Stimulated activated CD4-positive, alpha-beta T cell treated with anti-CD3 and anti-CD28 coated beads, Interleukin-12 subunit alpha, Interleukin-12 subunit beta, amount 100 ng/mL, for 4 hours (primary cell): ENCODE data around the gene SQOR.

Source experiments
- DNase-seq: peaks from one replicate; pipeline ENCODE4 v3.0.0-alpha.2; 2020

SQOR gene

GRCh38 chr15:45634432-45635190 lies at the start of gene SQOR:
TSS of gene SQOR (plus strand) at chr15:45635029. CDS start at chr15:45658924, 23,895 bp downstream.
- peak; percentile 63 for DNase-seq

DNA sequence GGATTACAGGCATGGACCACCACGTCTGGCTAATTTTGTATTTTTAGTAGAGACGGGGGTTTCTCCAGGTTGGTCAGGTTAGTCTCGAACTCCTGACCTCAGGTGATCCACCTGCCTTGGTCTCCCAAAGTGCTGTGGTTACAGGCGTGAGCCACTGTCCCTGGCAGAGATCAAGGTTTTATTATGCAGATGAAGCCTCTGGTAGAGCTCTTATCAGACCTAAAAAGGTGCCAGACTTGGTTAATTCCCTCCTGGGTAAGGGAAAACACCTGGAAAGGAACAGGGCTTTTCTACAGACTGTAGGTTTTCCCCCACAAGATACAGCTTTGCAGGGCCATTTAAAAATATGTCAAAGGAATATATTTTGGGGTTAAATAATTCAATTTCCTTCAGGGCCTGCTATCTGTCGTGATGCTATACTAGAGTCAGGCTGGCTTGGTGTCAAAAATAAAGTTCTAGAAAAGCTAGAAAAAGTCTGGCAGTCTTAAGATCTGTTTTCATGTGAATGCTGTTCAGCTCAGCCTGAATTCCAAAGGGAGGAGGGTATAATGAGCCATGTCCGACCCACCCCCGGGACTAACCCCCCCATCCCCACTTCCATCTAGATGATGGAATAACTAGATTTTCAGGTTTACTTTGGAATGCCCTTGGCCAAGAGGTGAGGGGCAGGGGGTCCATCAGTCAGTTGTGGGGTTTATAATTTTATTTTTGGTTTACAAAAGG lies 49.6 kb upstream of the SQOR start:
- no peak for DNase-seq

GRCh38 chr15:45586125-45586524 lies 48.7 kb upstream of the SQOR start:
- DNase-seq, result no peak

- DNase-seq, result no peak
Measured at GRCh38 chr15:45586601-45587094, 48.2 kb upstream of the SQOR start.

- peak; percentile 80 for DNase-seq
Measured at GRCh38 chr15:45587095-45587862, 47.5 kb upstream of the SQOR start, which contains the start of gene BLOC1S6. TSS of gene BLOC1S6 (plus strand) at chr15:45587379. CDS start at chr15:45587444, 65 bp downstream.

GRCh38 chr15:45587863-45588170 lies 47.0 kb upstream of the SQOR start:
- DNase-seq, result no peak

- no peak for DNase-seq
Measured at GRCh38 chr15:45588219-45588875, 46.5 kb upstream of the SQOR start.

GRCh38 chr15:45589256-45589655 lies 45.6 kb upstream of the SQOR start:
- DNase-seq, result no peak

- no peak for DNase-seq
Measured at GRCh38 chr15:45594319-45594718, 40.5 kb upstream of the SQOR start.

GRCh38 chr15:45594835-45595530 lies 39.8 kb upstream of the SQOR start:
- no peak for DNase-seq

GRCh38 chr15:45603881-45604280 lies 30.9 kb upstream of the SQOR start:
- no peak for DNase-seq

- no peak for DNase-seq
Measured at GRCh38 chr15:45604326-45604725, 30.5 kb upstream of the SQOR start.

DNA sequence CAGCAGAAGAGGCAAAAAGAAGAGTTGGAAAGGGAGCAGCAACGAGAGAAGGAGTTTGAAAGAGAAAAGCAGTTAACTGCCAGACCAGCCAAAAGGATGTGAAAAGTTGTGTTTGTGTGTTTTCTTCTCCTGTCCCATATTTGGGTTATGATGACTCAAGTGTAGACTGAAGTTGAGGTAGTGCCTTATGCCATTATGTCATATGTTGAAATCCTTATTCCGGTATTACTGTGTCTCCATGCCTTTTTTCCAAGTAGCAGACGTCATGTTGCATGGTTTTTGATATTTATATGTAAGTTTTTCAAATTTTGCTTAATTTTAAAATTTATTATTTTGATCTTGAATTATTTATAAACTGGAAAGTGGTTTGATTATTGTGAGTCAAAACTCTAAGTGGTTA lies 28.4 kb upstream of the SQOR start:
- DNase-seq, result no peak

GRCh38 chr15:45606841-45607240 lies 28.0 kb upstream of the SQOR start:
- no peak for DNase-seq

GRCh38 chr15:45611305-45611704 lies 23.5 kb upstream of the SQOR start:
- no peak for DNase-seq

DNA sequence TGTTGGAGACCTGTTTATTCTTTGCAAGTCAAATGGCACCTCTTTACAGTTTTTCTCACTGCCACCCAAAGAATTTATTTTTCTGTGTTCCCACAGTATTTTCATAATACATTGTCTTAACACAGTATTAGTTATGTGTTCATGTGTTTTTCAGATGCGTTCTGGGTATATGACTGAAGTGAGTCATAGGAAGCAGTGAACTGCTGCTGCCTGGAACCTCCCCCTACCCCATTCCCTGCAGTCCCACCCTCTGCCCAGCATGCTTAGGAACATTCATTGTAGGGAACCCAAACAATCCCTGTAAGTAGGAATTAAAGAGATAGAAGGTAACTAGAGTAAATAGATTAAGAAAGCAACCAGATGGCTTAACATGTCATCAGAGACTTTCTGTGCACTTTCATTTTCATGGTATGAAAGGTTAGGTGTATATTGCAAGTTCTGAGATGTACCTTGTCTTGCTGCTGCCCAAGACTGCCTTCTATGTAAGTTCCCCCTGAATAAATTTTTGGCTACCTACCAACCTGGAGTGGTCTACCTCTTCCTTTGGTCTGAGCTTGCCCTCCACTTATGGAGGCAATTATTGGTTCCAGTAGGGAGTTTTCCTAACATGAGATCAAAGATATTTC lies 21.9 kb upstream of the SQOR start:
- no peak for DNase-seq

DNA sequence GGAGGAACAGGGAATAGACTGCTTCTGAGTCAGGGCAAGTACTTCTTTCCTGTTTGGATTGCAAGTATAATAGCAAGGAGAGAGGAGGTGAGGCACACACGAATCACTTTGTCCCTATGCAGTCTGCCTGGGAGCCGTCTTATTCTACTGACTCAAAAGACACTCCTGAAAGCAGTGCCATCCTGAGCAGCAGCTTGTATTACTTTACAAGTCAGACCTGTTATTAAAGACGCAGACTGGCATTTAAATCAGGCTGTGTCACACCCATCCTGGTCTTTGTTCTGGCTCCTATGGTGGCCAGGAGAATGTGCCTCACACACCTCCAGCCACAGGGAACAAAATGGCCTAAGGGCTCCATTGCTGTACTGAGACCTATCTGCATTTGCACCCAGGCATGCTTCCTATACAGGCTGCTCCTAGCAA lies 17.9 kb upstream of the SQOR start:
- DNase-seq, result no peak

DNA sequence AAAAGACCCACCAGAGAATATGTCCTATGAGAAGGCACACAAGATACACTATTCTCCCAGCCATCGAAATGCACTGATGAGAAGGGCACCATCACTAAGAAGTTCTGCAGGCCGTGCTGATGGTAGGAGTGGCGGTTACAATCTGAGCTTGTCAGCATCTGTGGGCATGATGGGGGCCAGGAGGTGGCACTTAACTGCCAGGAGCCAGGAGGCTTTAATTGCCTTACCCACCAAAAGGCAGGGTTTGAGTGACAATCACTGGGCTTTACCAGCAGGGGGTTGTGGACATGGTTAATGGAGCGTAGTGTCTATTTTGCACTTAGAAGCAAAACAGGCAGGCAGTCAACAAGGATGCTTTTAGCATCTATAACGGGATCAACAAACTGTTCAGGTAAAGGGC lies 16.0 kb upstream of the SQOR start:
- no peak for DNase-seq

DNA sequence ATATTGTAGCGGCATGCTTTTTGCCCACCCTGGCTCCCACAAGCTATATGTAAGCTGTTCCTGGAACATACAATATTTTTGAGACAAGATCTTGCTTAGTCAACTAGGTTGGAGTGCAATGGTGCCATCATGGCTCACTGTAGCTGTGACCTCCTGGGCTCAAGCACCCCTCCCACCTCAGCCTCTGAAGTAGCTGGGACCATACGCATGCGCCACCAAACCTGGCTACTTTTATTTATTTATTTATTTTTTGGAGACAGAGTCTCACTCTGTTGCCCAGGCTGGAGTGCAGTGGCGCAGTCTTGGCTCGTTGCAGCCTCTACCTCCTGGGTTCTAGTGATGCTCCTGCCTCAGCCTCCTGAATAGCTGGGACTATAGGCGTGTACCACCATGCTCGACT lies 6.7 kb upstream of the SQOR start:
- DNase-seq, result no peak

DNA sequence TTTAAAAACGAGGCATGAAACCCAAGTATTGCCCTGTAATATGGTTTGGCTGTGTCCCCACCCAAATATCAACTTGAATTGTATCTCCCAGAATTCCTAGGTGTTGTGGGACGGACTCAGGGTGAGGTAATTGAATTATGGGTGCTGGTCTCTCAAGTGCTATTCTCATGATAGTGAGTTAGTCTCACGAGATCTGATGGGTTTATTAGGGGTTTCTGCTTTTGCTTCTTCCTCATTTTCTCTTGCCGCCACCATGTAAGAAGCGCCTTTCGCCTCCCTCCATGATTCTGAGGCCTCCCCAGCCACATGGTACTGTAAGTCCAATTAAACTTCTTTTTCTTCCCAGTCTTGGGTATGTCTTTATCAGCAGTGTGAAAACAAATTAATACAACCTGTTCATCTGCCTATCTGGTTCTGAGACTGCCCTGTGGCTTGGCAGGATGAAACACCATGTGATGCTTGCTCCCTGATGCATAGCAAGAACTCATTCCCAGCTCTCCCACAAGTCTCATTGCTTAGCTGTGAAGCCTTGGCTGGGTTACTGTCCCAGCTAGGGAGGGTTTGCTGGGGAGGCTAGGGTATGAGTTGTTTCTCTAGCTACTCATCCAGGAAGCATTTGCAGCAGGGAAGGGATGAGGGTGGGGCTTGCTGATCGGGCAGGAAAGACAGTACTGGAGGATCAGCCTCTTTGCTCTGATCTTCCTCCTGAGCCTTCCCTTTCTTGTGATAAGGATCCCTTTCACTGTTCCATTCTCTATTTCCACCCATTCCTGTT lies 3.7 kb upstream of the SQOR start:
- DNase-seq, result no peak

DNA sequence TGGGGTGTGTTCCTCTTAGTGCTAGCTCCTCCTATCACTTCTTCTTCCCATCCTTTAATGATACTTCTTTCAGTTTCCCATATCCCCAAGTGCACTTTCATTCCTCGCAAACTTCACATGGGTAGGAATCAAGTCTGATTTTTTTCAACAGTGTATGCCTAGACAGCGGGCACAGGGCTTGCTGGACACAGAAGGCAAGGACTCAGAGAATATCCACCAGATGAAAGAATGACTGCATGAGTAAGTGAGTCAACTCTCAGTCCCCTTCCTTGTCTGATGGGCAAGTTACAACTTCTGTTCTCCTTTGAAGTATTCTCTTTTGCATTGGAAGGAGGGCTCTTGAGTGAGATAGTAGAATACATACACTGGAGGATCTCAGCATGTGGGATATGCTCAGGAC lies 3.1 kb upstream of the SQOR start:
- no peak for DNase-seq
